Endodermal cell (in vitro differentiated cells): ENCODE measurements around the gene PLN. TPM values are rescaled to one million over a fixed set of nuclear protein-coding genes. Genes with fewer than 3 reads are reported as not detected.

ENCODE experiments used
- DNase-seq: peaks from one replicate; pipeline ENCODE4 v3.0.0-alpha.2; 2017
- H3K27ac ChIP-seq: 2 replicates; pipeline ENCODE4 v1.5.1; 2013; ENCODE audit warnings: mild to moderate bottlenecking, low read depth, low read length, moderate library complexity
- H3K27me3 ChIP-seq: 2 replicates; pipeline ENCODE4 v1.6.1; 2013; ENCODE audit warnings: mild to moderate bottlenecking, low read length, moderate library complexity; ENCODE audit not compliant: insufficient read depth, control insufficient read depth, poor library complexity, severe bottlenecking
- H3K36me3 ChIP-seq: 2 replicates; pipeline ENCODE4 v1.7.0; 2013; ENCODE audit warnings: mild to moderate bottlenecking, low read length, moderate library complexity; ENCODE audit not compliant: control insufficient read depth, insufficient read depth
- H3K4me1 ChIP-seq: one replicate; pipeline ENCODE4 v1.7.0; 2013; ENCODE audit warnings: low read length; ENCODE audit not compliant: control insufficient read depth, insufficient read depth
- H3K4me3 ChIP-seq: 2 replicates; pipeline ENCODE4 v1.5.1; 2013; ENCODE audit warnings: mild to moderate bottlenecking, low read length, moderate library complexity
- H3K9ac ChIP-seq: 2 replicates; pipeline ENCODE4 v1.6.1; 2013; ENCODE audit warnings: mild to moderate bottlenecking, low read length, moderate library complexity; ENCODE audit not compliant: poor library complexity, severe bottlenecking; ENCODE audit errors: extremely low read depth
- H3K9me3 ChIP-seq: 2 replicates; pipeline ENCODE4 v1.6.1; 2013; ENCODE audit warnings: mild to moderate bottlenecking, low read length, moderate library complexity; ENCODE audit not compliant: control insufficient read depth
- H3K27ac Mint-ChIP-seq: 2 replicates; pipeline ENCODE4 v1.8.0; 2020; ENCODE audit warnings: mixed read lengths
- H3K27me3 Mint-ChIP-seq: 2 replicates; pipeline ENCODE4 v1.8.0; 2021; ENCODE audit warnings: mild to moderate bottlenecking, mixed read lengths; ENCODE audit not compliant: insufficient read depth
- H3K36me3 Mint-ChIP-seq: 2 replicates; pipeline ENCODE4 v1.8.0; 2020; ENCODE audit warnings: low read depth, mixed read lengths
- H3K4me1 Mint-ChIP-seq: 2 replicates; pipeline ENCODE4 v1.8.0; 2020; ENCODE audit warnings: mixed read lengths
- H3K4me3 Mint-ChIP-seq: 2 replicates; pipeline ENCODE4 v1.8.0; 2020; ENCODE audit warnings: mild to moderate bottlenecking, moderate library complexity, mixed read lengths
- H3K9me3 Mint-ChIP-seq: 2 replicates; pipeline ENCODE4 v1.8.0; 2020; ENCODE audit warnings: mild to moderate bottlenecking, mixed read lengths
- CTCF ChIP-seq: fragments of 200-600 bp; sonication (generic); conservative IDR thresholded peaks from 2 replicates; pipeline ENCODE4 v1.5.0; 2021; ENCODE audit warnings: antibody characterized with exemption, mild to moderate bottlenecking
- WGBS, 2 experiments: methylation state at CpG; one replicate each; pipeline versions ENCODE4 v1.1.5 to v1.1.7; 2013; ENCODE audit warnings: missing lambda C conversion rate in 2 of 2, mixed read lengths in 1 of 2; ENCODE audit not compliant: insufficient coverage in 1 of 2, insufficient read length in 1 of 2; 5-methylcytosine and 5-hydroxymethylcytosine counted together
- total RNA-seq, 2 donors: library from RNA; stranded (reverse); fragmentation: NEBNext Ultra II Directional in 1 of 2; extraction: Animal tissue kit (Norgen Biotek cat#: 25700) in 1 of 2; gene quantifications; 2 replicates in 1 of 2; 3 replicates in 1 of 2; pipeline ENCODE4 v1.2.1, GENCODE V29; 2021

Gene PLN
- total RNA-seq, 2 donors from 2014 or later = not detected

DNA sequence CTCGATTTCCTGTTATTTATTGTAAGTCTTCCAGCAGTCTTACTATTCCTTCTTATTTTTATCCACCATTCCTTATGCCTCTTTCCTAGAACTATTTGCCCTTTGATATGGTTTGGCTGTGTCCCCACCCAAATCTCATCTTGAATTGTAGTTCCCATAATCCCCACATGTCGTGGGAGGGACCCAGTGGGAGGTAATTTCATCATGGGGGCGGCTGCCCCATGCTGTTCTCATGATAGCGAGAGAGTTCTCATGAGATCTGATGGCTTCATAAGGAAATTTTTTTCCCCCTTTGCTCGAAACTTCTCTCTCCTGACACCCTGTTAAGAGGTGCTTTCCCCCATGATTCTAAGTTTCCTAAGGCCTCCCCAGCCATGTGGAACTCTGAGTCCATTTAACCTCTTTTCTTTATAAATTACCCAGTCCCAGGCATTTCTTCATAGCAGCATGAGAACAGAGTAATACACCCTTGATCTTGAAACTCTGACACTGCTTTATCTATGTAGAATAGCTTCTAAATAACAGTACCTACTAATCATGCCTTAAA is 48.8 kb downstream of the PLN start:
- H3K9me3 ChIP-seq = peaks cover 7% of the 10 kb centered on the region
- WGBS, 2 experiments = 86 to 87% methylated on average over 4 to 5 of the region's 5 CpGs
- H3K27ac ChIP-seq = no peak overlapping the region
- peaks cover 2% of the 10 kb centered on the region for H3K36me3 Mint-ChIP-seq
- no peaks in the 10 kb centered on the region for H3K27me3 Mint-ChIP-seq
- H3K4me1 Mint-ChIP-seq = no peaks in the 10 kb centered on the region
- H3K9ac ChIP-seq = no peak overlapping the region
- no peaks in the 10 kb centered on the region for H3K36me3 ChIP-seq
- peak; percentile 30 for TF ChIP-seq CTCF
- peak; percentile 39 for DNase-seq
- no peak overlapping the region for H3K4me3 Mint-ChIP-seq
- H3K4me3 ChIP-seq = no peak overlapping the region
- H3K4me1 ChIP-seq = no peaks in the 10 kb centered on the region
- no peak overlapping the region for H3K27ac Mint-ChIP-seq
- H3K27me3 ChIP-seq = no peaks in the 10 kb centered on the region
- H3K9me3 Mint-ChIP-seq = peaks cover 8% of the 10 kb centered on the region

DNA sequence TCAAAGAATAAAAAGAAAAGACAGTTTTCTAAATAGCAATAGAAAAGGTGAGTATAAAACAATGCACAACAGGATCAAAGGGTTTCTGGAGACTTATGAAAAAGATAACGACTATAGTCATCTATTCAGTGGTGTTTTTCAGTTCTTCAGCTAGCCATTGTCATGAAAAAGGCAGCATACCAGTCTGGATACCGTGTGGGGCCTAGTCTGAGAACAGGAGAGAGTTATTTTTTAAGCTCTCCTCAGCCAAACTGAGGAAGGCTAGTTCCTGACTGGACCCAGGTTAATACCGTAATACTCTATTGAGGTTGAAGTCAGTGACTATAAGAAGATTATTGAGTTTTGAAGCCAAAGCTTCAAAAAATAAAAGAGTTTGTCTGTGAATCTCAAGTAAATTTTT is 49.5 kb downstream of the PLN start:
- H3K27ac ChIP-seq = no peak overlapping the region
- no peak overlapping the region for H3K27ac Mint-ChIP-seq
- DNase-seq = no peak

GRCh38 chr6:118598324-118598723 is 50.2 kb downstream of the PLN start:
- Mint-ChIP-seq H3K4me1 (no peaks in the 10 kb centered on the region), H3K9me3 (peaks cover 17% of the 10 kb centered on the region), H3K36me3 (peaks cover 6% of the 10 kb centered on the region), H3K4me3 (no peak overlapping the region), H3K27me3 (no peaks in the 10 kb centered on the region), H3K27ac (no peak overlapping the region)
- DNase-seq = no peak
- Histone ChIP-seq H3K27ac (no peak overlapping the region), H3K27me3 (no peaks in the 10 kb centered on the region), H3K9me3 (peaks cover 17% of the 10 kb centered on the region), H3K4me3 (no peak overlapping the region), H3K9ac (no peak overlapping the region), H3K4me1 (no peaks in the 10 kb centered on the region), H3K36me3 (no peaks in the 10 kb centered on the region)
- 80 to 85% methylated on average over 1 to 2 of the region's 2 CpGs for WGBS, 2 experiments
- TF ChIP-seq CTCF = no peak

More for the DNA sequence above, 49.5 kb downstream of the PLN start:
- H3K9me3 ChIP-seq = peaks cover 10% of the 10 kb centered on the region
- no peaks in the 10 kb centered on the region for H3K4me1 ChIP-seq
- peaks cover 11% of the 10 kb centered on the region for H3K9me3 Mint-ChIP-seq
- H3K27me3 ChIP-seq = no peaks in the 10 kb centered on the region
- H3K36me3 ChIP-seq = no peaks in the 10 kb centered on the region
- H3K27me3 Mint-ChIP-seq = no peaks in the 10 kb centered on the region
- no peak overlapping the region for H3K9ac ChIP-seq
- H3K4me3 ChIP-seq = no peak overlapping the region
- 54 to 66% methylated on average over 3 of the region's 3 CpGs for WGBS, 2 experiments
- no peaks in the 10 kb centered on the region for H3K4me1 Mint-ChIP-seq
- peaks cover 4% of the 10 kb centered on the region for H3K36me3 Mint-ChIP-seq
- no peak for TF ChIP-seq CTCF
- H3K4me3 Mint-ChIP-seq = no peak overlapping the region
